Cardiac muscle cell (in vitro differentiated cells and primary cell): ENCODE results near the gene PRM2. TPM values are rescaled to one million over a fixed set of nuclear protein-coding genes. Genes with fewer than 3 reads are reported as not detected.

Experiments used
- DNase-seq, 2 donors: peaks; one replicate each; pipeline versions ENCODE4 v3.0.0 to v3.0.0-alpha.2; 2010 to 2017; ENCODE audit warnings: low read depth in 1 of 2, low spot score in 1 of 2
- H3K27ac ChIP-seq: fragments of 200-600 bp; sonication (generic); 2 replicates; pipeline ENCODE4 v1.5.1; 2016
- H3K27me3 ChIP-seq: fragments of 200-600 bp; sonication (generic); 2 replicates; pipeline ENCODE4 v1.6.0; 2016; ENCODE audit warnings: control low read depth
- H3K36me3 ChIP-seq: fragments of 200-600 bp; sonication (generic); 2 replicates; pipeline ENCODE4 v1.5.1; 2016; ENCODE audit warnings: control low read depth
- H3K4me1 ChIP-seq: fragments of 200-600 bp; sonication (generic); 2 replicates; pipeline ENCODE4 v1.8.1; 2017; ENCODE audit warnings: low read depth, mild to moderate bottlenecking, mixed run types
- H3K4me3 ChIP-seq: fragments of 200-600 bp; sonication (generic); 2 replicates; pipeline ENCODE4 v1.5.1; 2016; ENCODE audit warnings: mild to moderate bottlenecking
- H3K9me3 ChIP-seq: fragments of 200-600 bp; sonication (generic); 2 replicates; pipeline ENCODE4 v1.5.1; 2017; ENCODE audit warnings: low read depth, mild to moderate bottlenecking, control low read depth
- CTCF ChIP-seq: IDR thresholded peaks from 2 replicates; pipeline ENCODE4 v1.5.1; 2012; ENCODE audit warnings: low read depth, mild to moderate bottlenecking, low read length
- polyA plus RNA-seq: library from polyadenylated mRNA; unstranded; fragments of >200 nt; fragmentation: Nextera tagmentation; extraction: Ambion mirVana; gene quantifications from 2 replicates; pipeline ENCODE4 v1.2.1, GENCODE V29; 2016
- total RNA-seq: library from RNA; depleted of rRNA; stranded (reverse); fragments of >200 nt; gene quantifications from 2 replicates; pipeline ENCODE4 v1.2.3, GENCODE V29; 2016

PRM2 gene
- total and polyA plus RNA-seq, 2 experiments from 2014 or later: 0.42 TPM; not detected in 1

- Histone ChIP-seq H3K4me1 (no peaks in the 10 kb centered on the region), H3K4me3 (no peak overlapping the region), H3K36me3 (no peaks in the 10 kb centered on the region), H3K9me3 (no peaks in the 10 kb centered on the region), H3K27me3 (no peaks in the 10 kb centered on the region), H3K27ac (no peak overlapping the region)
- TF ChIP-seq CTCF: no peak
- DNase-seq: no peak
Measured at GRCh38 chr16:11272484-11272883, 3.8 kb downstream of the PRM2 start.

DNA sequence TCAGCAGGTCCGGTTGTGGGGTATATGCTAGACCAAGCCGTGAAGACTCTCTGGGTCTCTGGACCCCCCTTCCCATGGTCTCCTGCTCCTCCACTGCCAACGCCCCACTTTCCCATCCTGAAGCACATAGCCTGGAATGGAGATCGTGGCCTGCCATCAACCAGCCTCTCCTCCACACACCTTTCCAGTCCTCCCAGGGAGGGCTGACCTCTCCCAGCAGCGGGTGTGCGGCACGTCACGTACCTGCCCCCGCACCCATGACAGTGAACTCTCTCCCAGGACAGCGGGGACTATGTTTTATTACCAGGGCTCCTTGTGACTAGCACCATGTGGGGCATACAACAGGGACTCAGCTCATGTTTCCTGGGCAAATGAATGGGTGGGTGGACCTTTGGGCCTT, 4.7 kb downstream of the PRM2 start:
- no peak overlapping the region for H3K27ac ChIP-seq
- TF ChIP-seq CTCF: no peak
- H3K4me3 ChIP-seq: no peak overlapping the region
- no peak for DNase-seq
- no peaks in the 10 kb centered on the region for H3K4me1 ChIP-seq
- H3K9me3 ChIP-seq: no peaks in the 10 kb centered on the region
- no peaks in the 10 kb centered on the region for H3K27me3 ChIP-seq
- H3K36me3 ChIP-seq: no peaks in the 10 kb centered on the region

DNA sequence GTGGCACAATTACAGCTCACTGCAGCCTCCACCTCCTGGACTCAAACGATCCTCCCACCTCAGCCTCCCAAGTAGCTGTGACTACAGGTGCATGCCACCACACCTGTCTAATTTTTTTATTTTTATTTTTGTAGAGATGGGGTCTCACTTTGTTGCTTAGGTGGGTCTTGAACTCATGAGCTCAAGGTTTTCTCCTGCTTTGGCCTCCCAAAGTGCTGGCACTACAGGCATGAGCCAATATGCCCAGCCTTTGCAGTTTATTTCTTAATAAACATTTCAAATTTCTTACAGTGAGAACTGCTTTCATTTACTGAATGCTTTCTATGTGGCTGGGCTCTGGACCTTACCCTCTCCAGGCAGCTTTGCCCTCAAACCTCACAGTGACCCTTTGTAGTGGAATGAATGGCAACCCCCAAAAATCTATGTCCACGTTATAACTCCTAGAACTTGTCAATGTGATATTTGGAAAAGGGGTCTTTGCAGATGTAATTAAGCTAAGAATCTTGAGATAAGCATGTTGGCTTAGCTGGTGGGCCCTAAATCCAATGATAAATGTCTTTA, 5.6 kb downstream of the PRM2 start:
- Histone ChIP-seq H3K36me3 (no peaks in the 10 kb centered on the region), H3K27ac (no peak overlapping the region), H3K4me1 (no peaks in the 10 kb centered on the region), H3K27me3 (no peaks in the 10 kb centered on the region), H3K9me3 (no peaks in the 10 kb centered on the region), H3K4me3 (no peak overlapping the region)
- TF ChIP-seq CTCF: no peak
- no peak for DNase-seq

- Histone ChIP-seq H3K36me3 (no peaks in the 10 kb centered on the region), H3K4me3 (no peak within 1 kb of the TSS), H3K4me1 (no peaks in the 10 kb centered on the region), H3K9me3 (no peaks in the 10 kb centered on the region), H3K27ac (no peak within 1 kb of the TSS), H3K27me3 (no peaks in the 10 kb centered on the region)
- no peak for TF ChIP-seq CTCF
- no peak for DNase-seq
Measured at GRCh38 chr16:11268921-11269375, 7.3 kb downstream of the PRM2 start, which contains the start of gene TNP2. Gene TNP2, minus strand, starts transcription at chr16:11269325. Its CDS starts 63 bp downstream, at chr16:11269262.

DNA sequence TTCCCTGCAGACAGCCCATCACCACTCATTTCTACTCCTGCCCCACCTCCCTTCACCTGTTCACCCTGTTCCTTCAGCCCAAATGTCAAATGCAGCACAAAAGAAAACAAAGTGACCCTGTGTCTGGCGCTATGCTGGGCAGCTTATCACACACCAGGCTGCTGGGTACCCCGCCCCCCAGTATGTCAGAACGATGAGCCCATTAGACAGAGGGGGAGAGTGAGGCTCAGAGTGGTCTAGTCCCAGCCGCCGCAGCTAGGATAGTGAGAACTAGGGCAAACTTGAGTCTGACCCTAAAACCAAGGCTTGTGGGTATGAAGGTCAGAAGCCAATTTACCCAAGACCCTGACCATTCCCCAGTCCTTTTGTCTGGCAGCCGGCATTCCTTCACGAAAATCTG, 11.2 kb downstream of the PRM2 start:
- Histone ChIP-seq H3K27me3 (no peaks in the 10 kb centered on the region), H3K36me3 (no peaks in the 10 kb centered on the region), H3K9me3 (no peaks in the 10 kb centered on the region), H3K27ac (no peak overlapping the region), H3K4me1 (no peaks in the 10 kb centered on the region), H3K4me3 (no peak overlapping the region)
- TF ChIP-seq CTCF: no peak
- no peak for DNase-seq
